BE2C (cell line): ENCODE measurements around the gene TUB.

Experiments
- DNase-seq: peaks from one replicate; pipeline ENCODE4 v3.0.0-alpha.2; 2020
- H3K27me3 ChIP-seq: fragments of 250-450 bp; sonication (Bioruptor Pico); 2 replicates; pipeline ENCODE4 v1.5.1; 2020; ENCODE audit warnings: mild to moderate bottlenecking
- H3K36me3 ChIP-seq: fragments of 250-450 bp; sonication (Bioruptor Pico); 2 replicates; pipeline ENCODE4 v1.5.1; 2020; ENCODE audit warnings: mild to moderate bottlenecking
- H3K4me1 ChIP-seq: fragments of 250-450 bp; sonication (Bioruptor Pico); 2 replicates; pipeline ENCODE4 v1.5.1; 2020
- H3K4me3 ChIP-seq: 2 replicates; pipeline ENCODE4 v1.5.1; 2011; ENCODE audit warnings: low read depth, low read length
- H3K9me3 ChIP-seq: fragments of 250-450 bp; sonication (Bioruptor Pico); 2 replicates; pipeline ENCODE4 v1.5.1; 2020
- TF ChIP-seq, protein P1 (sequence below): IDR thresholded peaks from 2 replicates; pipeline ENCODE4 v1.5.1; 2012; ENCODE audit warnings: mild to moderate bottlenecking, low read depth, low read length

Gene TUB

DNA sequence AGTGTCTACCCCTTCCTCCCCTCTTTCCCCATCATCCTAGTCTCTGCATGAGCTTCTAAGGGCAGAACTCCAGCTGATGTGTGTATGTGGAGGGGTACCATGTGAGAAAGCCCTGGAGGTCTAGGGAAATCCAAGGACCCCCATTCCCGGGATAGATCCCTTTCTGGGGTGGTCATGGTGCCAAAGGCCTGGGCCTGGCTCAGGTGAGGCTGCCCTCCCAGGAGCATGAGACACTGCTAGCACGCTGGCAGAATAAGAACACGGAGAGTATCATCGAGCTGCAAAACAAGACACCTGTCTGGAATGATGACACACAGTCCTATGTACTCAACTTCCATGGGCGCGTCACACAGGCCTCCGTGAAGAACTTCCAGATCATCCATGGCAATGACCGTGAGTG lies 19.6 kb downstream of the TUB start:
- peaks cover 70% of the 10 kb centered on the region for H3K36me3 ChIP-seq
- no peak for DNase-seq

DNA sequence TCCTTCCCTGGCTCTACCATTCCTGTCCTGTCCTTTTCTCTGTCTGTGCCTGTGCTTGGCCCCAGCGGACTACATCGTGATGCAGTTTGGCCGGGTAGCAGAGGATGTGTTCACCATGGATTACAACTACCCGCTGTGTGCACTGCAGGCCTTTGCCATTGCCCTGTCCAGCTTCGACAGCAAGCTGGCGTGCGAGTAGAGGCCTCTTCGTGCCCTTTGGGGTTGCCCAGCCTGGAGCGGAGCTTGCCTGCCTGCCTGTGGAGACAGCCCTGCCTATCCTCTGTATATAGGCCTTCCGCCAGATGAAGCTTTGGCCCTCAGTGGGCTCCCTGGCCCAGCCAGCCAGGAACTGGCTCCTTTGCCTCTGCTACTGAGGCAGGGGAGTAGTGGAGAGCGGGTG lies 20.4 kb downstream of the TUB start:
- Histone ChIP-seq H3K9me3 (no peaks in the 10 kb centered on the region), H3K27me3 (no peaks in the 10 kb centered on the region), H3K4me3 (no peak overlapping the region), H3K4me1 (no peaks in the 10 kb centered on the region), H3K36me3 (peaks cover 65% of the 10 kb centered on the region)
- no peak for DNase-seq
- TF ChIP-seq, protein P1, sequence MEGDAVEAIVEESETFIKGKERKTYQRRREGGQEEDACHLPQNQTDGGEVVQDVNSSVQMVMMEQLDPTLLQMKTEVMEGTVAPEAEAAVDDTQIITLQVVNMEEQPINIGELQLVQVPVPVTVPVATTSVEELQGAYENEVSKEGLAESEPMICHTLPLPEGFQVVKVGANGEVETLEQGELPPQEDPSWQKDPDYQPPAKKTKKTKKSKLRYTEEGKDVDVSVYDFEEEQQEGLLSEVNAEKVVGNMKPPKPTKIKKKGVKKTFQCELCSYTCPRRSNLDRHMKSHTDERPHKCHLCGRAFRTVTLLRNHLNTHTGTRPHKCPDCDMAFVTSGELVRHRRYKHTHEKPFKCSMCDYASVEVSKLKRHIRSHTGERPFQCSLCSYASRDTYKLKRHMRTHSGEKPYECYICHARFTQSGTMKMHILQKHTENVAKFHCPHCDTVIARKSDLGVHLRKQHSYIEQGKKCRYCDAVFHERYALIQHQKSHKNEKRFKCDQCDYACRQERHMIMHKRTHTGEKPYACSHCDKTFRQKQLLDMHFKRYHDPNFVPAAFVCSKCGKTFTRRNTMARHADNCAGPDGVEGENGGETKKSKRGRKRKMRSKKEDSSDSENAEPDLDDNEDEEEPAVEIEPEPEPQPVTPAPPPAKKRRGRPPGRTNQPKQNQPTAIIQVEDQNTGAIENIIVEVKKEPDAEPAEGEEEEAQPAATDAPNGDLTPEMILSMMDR = no peak

More for the DNA sequence above, 19.6 kb downstream of the TUB start:
- H3K9me3 ChIP-seq = no peaks in the 10 kb centered on the region
- H3K27me3 ChIP-seq = no peaks in the 10 kb centered on the region
- no peak overlapping the region for H3K4me3 ChIP-seq
- H3K4me1 ChIP-seq = no peaks in the 10 kb centered on the region
- TF ChIP-seq, protein P1 = no peak

DNA sequence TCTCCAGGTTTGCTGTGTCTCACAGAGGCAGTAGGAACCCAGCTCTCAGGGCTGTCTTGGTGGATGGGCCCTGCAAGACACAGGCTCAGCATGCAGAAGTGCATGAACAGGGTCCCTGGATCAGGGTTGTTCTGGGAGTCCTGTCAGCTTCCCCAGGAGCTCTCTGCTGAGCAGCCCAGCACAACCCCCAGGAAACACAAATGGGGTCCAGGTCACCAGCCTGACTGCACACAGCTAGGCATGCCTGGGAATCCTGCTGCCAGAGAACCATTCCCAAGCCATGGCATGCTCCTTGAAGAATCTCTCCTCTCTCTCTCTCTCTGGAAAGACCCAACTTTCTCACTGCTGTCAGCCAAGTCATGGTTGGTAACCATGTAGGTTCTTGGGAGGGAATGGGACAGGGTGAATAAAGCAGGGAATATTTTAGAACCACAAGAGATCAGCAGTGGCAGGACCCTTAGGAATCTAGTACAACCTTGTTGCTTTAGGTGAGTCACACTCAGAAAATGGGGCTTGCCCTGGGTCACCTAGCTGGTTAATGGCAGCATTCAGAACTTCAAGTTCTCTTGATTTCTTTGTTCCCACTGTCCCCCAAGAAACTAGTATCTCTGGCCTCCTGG lies 21.4 kb downstream of the TUB start:
- Histone ChIP-seq H3K4me1 (no peaks in the 10 kb centered on the region), H3K36me3 (peaks cover 55% of the 10 kb centered on the region)
- TF ChIP-seq, protein P1 = no peak

DNA sequence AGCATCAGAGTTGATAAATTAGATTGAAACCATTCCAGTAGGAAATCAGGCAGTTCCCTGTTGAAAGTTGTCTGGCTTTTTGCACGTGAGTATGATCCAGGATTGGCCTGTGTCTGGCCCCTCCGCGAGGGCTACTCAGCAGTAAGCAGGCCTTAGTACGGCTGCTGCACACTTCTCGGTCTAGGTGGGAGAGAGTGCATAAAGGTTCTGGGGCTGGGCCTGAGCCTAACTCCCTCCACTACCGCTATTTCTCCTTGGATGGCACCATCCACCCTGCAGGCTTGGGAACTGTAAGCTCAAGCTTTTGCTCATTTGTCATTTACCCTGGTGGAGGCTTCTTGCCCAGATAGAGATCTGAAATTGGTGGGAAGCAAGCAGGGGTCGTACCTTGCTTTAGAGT lies 22.0 kb downstream of the TUB start:
- TF ChIP-seq, protein P1 = no peak
- Histone ChIP-seq H3K4me3 (no peak overlapping the region), H3K36me3 (peaks cover 50% of the 10 kb centered on the region)

More for the DNA sequence above, 21.4 kb downstream of the TUB start:
- no peak for DNase-seq
- H3K4me3 ChIP-seq = no peak overlapping the region
- H3K9me3 ChIP-seq = no peaks in the 10 kb centered on the region
- no peaks in the 10 kb centered on the region for H3K27me3 ChIP-seq

DNA sequence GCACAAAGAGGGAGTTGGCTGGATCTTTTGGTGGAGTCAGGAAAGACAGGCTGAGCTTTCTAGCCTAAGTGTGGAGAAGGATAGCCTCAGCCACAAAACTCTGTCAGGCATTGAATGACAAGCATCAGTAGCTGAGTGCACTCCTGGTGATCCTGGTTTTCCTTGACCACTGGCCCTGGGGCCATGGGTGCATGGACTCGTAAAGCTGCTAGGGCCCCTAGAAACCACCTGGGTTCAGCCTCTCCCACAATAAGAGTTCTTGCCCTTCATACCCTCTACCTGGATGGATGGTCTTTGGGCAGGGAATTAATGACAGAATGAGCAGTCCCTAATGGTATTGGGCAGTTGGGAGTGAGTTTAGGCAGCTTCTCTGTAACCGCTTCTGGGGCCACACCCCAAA lies 22.9 kb downstream of the TUB start:
- peaks cover 47% of the 10 kb centered on the region for H3K36me3 ChIP-seq
- H3K4me1 ChIP-seq = no peaks in the 10 kb centered on the region
- H3K27me3 ChIP-seq = no peaks in the 10 kb centered on the region
- no peaks in the 10 kb centered on the region for H3K9me3 ChIP-seq
- TF ChIP-seq, protein P1 = no peak
- no peak overlapping the region for H3K4me3 ChIP-seq
- no peak for DNase-seq

More for the DNA sequence above, 22.0 kb downstream of the TUB start:
- H3K4me1 ChIP-seq = no peaks in the 10 kb centered on the region
- no peak for DNase-seq
- no peaks in the 10 kb centered on the region for H3K27me3 ChIP-seq
- no peaks in the 10 kb centered on the region for H3K9me3 ChIP-seq

DNA sequence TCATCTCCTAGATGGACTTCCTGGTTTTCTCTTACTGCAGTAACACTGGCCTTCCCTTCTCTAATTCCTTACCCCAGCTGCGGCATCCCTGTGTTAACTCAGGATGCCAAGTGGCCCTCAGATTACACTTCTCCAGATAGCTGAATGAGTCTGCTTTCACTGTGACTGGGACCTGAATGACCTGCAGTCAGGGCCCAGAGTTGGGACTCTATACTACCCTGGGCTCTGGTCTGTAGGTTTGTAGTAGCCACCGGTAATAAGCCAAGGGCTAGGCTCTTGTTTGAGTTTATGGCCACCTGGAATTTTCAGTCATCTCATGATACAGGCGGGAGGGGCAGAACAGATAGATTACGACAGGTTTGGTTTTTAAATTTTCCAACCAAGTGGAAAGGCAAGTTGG lies 24.1 kb downstream of the TUB start:
- no peak for DNase-seq
- no peaks in the 10 kb centered on the region for H3K27me3 ChIP-seq
- TF ChIP-seq, protein P1 = no peak
- H3K9me3 ChIP-seq = no peaks in the 10 kb centered on the region
- H3K4me1 ChIP-seq = no peaks in the 10 kb centered on the region
- no peak overlapping the region for H3K4me3 ChIP-seq
- H3K36me3 ChIP-seq = peaks cover 35% of the 10 kb centered on the region
